GM12801 (cell line): ENCODE data around the gene RASL10A.

Experiments
- CTCF ChIP-seq: IDR thresholded peaks from one replicate; pipeline ENCODE4 v1.5.1; 2011; ENCODE audit warnings: control low read depth; ENCODE audit not compliant: insufficient read length; ENCODE audit errors: extremely low read depth

The RASL10A gene

DNA sequence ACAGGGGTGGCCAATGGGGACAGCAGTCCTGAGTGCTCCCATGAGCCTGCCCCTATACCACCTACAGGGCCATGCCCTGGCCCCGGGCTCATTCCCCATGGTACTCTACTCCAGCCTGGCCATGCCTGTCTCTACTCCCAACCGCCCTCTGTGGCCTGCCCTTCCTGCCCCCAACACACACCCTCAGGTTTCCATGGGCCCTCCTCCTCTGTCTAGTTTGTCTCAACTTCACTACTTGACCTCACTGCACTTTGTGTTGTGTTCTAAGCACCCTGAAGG is 26.3 kb upstream of the RASL10A start:
- TF ChIP-seq CTCF: no peak

- no peak for TF ChIP-seq CTCF
Observed at GRCh38 chr22:29341056-29341848, 25.8 kb upstream of the RASL10A start.

- TF ChIP-seq CTCF: no peak
Observed at GRCh38 chr22:29340566-29340965, 25.1 kb upstream of the RASL10A start.

GRCh38 chr22:29339381-29340235 is 24.1 kb upstream of the RASL10A start:
- no peak for TF ChIP-seq CTCF

DNA sequence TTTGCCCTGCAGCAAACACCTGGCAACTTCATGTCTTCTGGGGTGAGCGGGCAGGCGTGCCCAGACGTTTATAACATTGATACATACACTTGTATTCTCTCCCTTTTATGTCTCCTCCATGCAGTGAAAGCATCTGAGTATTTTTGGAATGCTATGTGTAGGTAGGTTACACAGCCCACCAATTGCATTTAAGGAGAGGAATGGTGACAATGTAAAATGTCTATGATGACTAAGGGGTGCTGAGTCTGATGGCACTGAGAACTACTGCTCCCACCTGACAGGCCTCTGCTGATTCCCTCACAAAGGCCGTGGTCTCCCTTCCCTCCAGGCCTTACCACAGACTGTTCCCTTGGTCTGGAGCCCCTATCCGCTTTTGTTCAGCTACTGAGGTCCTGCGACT is 22.9 kb upstream of the RASL10A start:
- TF ChIP-seq CTCF: no peak

DNA sequence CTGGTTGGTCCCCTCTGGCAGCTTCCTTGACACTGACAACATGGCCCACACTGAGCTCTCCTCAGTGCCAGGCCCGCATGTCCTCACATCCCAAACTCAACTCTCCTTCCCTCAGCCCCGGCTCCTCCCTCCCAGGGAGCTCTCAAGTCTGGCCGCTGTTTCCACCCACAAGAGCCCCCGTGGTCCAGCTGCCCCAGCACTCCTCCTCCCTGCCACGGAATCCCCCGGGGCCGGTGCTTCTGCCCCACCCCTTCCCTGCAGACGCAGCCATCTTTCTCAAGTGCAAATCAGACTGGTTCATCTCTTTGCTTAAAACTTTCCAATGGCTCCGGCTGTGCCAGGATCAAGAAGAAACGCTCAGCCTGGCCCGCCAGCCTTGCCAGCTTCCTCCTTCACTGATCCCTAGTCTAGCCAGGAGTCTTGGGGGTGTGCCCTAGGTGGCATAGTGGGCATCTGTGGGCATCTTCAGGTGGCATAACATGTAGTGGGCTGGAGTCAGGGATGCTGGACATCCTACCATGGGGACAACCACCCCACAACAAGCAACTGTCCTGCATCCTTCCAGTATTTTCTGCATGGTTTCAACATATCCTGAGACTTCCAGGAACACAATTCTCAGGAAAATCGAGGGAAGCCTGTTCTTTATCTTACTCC is 22.3 kb upstream of the RASL10A start:
- no peak for TF ChIP-seq CTCF

- no peak for TF ChIP-seq CTCF
Observed at GRCh38 chr22:29336751-29337490, 21.4 kb upstream of the RASL10A start.
